Sigmoid colon (tissue), 7 donors: ENCODE measurements around the gene MRPL37. TPM values are rescaled to one million over a fixed set of nuclear protein-coding genes. Genes with fewer than 3 reads are reported as not detected.

Experiments used
- DNase-seq: peaks from one replicate; pipeline ENCODE4 v3.0.0-alpha.2; 2019
- H3K27ac ChIP-seq, 4 donors: fragments of 200-600 bp; sonication (generic); one replicate each; pipeline ENCODE4 v1.5.1; 2016 to 2019; ENCODE audit warnings: mild to moderate bottlenecking in 1 of 4
- H3K27me3 ChIP-seq, 3 donors: fragments of 200-600 bp; sonication (generic); one replicate each; pipeline ENCODE4 v1.5.1; 2019; ENCODE audit warnings: mild to moderate bottlenecking in 1 of 3
- H3K36me3 ChIP-seq, 4 donors: fragments of 200-600 bp; sonication (generic); one replicate each; pipeline ENCODE4 v1.5.1; 2016 to 2019
- H3K4me1 ChIP-seq, 4 donors: fragments of 200-600 bp; sonication (generic); one replicate each; pipeline ENCODE4 v1.5.1; 2017 to 2019
- H3K4me3 ChIP-seq, 4 donors: fragments of 200-600 bp; sonication (generic); one replicate each; pipeline ENCODE4 v1.5.1; 2017 to 2019; ENCODE audit warnings: mild to moderate bottlenecking in 2 of 4, moderate library complexity in 1 of 4
- H3K9me3 ChIP-seq, 4 donors: fragments of 200-600 bp in 3 of 4; sonication (generic) in 3 of 4; one replicate each; pipeline versions ENCODE4 v1.5.1 to v1.6.1; 2013 to 2019
- CTCF ChIP-seq, 4 experiments: fragments of 450-650 bp in 3 of 4; fragments of 200-600 bp in 1 of 4; IDR thresholded peaks; one replicate each; pipeline ENCODE4 v1.5.1; 2016 to 2019; ENCODE audit warnings: antibody characterized with exemption in 4 of 4, mild to moderate bottlenecking in 3 of 4, moderate library complexity in 2 of 4
- EP300 ChIP-seq, 4 donors: sonication (generic); formaldehyde crosslinking; IDR thresholded peaks; one replicate each; pipeline ENCODE4 v1.6.1; 2017; ENCODE audit warnings: antibody characterized with exemption in 4 of 4
- POLR2A ChIP-seq, 2 donors: fragments of 450-650 bp; IDR thresholded peaks; one replicate each; pipeline ENCODE4 v1.6.1; 2016; ENCODE audit warnings: antibody characterized with exemption in 2 of 2, mild to moderate bottlenecking in 2 of 2, moderate library complexity in 2 of 2
- POLR2AphosphoS5 ChIP-seq, 4 donors: sonication (generic); formaldehyde crosslinking; IDR thresholded peaks; one replicate each; pipeline ENCODE4 v1.6.1; 2017; ENCODE audit warnings: antibody characterized with exemption in 4 of 4
- WGBS, 2 donors: extraction: QIAGEN DNeasy Blood & Tissue Kit; methylation state at CpG; one replicate each; pipeline ENCODE4 v1.1.7; 2013; 5-methylcytosine and 5-hydroxymethylcytosine counted together
- intact Hi-C: fragments of 100-400 bp; cut with DNase I; formaldehyde crosslinking; loops from one replicate; pipeline ENCODE4 v1.15.1; 2023
- polyA plus RNA-seq, 3 donors: library from polyadenylated mRNA; stranded (reverse); fragments of 200-250 nt; gene quantifications; one replicate each; pipeline ENCODE4 v1.2.3, GENCODE V29; 2013
- total RNA-seq, 4 donors: library from RNA; depleted of rRNA; stranded (reverse); fragments of >200 nt; gene quantifications; one replicate each; pipeline ENCODE4 v1.1.0, GENCODE V29; 2016
- donor health status: healthy with polysubstance abuse.
- donor health status: Bipolar disorder and iron deficiency.
- donor health status: healthy.

MRPL37 gene
- total and polyA plus RNA-seq, 7 donors, result 40.7 to 80.2 (median 59.2) TPM

- TF ChIP-seq CTCF (IDR thresholded peaks at IDR 0.05), result no peak
- no peak for TF ChIP-seq POLR2A (IDR thresholded peaks at IDR 0.05)
- TF ChIP-seq EP300 (IDR thresholded peaks at IDR 0.05), result no peak
- TF ChIP-seq POLR2AphosphoS5 (IDR thresholded peaks at IDR 0.05), result no peak
- WGBS, 2 donors, result 83 to 92% methylated on average over 6 of the region's 6 CpGs
- no peak overlapping the region for H3K27ac ChIP-seq
These were observed 25.4 kb downstream of the MRPL37 start for GRCh38 chr1:54225378-54225777.

GRCh38 chr1:54225986-54226559, 26.1 kb downstream of the MRPL37 start:
- TF ChIP-seq EP300 (IDR thresholded peaks at IDR 0.05) (no peak), CTCF (IDR thresholded peaks at IDR 0.05) (no peak)
- H3K27ac ChIP-seq, result no peak overlapping the region
- intact Hi-C loops, result no loop called here
- H3K36me3 ChIP-seq, result peaks cover 0 to 24% (median 3%) of the 10 kb centered on the region in 4 donors
- whole genome bisulfite sequencing, 2 donors, result 90 to 92% methylated on average over 20 of the region's 20 CpGs
- no peaks in the 10 kb centered on the region for H3K27me3 ChIP-seq
- no peaks in the 10 kb centered on the region for H3K9me3 ChIP-seq
- no peak for DNase-seq
- H3K4me1 ChIP-seq, result peaks cover 0 to 31% (median 22%) of the 10 kb centered on the region in 4 donors
- H3K4me3 ChIP-seq, result no peak overlapping the region

More at GRCh38 chr1:54225378-54225777, 25.4 kb downstream of the MRPL37 start:
- Histone ChIP-seq H3K36me3 (peaks cover 0 to 24% (median 3%) of the 10 kb centered on the region in 4 donors), H3K4me3 (no peak overlapping the region), H3K27me3 (no peaks in the 10 kb centered on the region), H3K4me1 (peaks cover 0 to 36% (median 28%) of the 10 kb centered on the region in 4 donors), H3K9me3 (no peaks in the 10 kb centered on the region)
- intact Hi-C loops, result no loop called here
- DNase-seq, result no peak

- Histone ChIP-seq H3K27ac (peak overlapping the region in 2 of 4 donors; percentile 2 to 64), H3K36me3 (peaks cover 0 to 24% (median 3%) of the 10 kb centered on the region in 4 donors), H3K9me3 (no peaks in the 10 kb centered on the region), H3K4me3 (no peak overlapping the region), H3K27me3 (no peaks in the 10 kb centered on the region), H3K4me1 (peaks cover 0 to 31% (median 22%) of the 10 kb centered on the region in 4 donors)
- no peak for DNase-seq
- 75% methylated on average over 8 of the region's 8 CpGs for WGBS, 2 donors
- intact Hi-C loops, result no loop called here
- TF ChIP-seq POLR2AphosphoS5 (IDR thresholded peaks at IDR 0.05), result peak in 1 of 4 donors; percentile 5
- TF ChIP-seq POLR2A (IDR thresholded peaks at IDR 0.05), result no peak
These were observed 27.2 kb downstream of the MRPL37 start for GRCh38 chr1:54227091-54227602.

- WGBS, 2 donors, result 69 to 74% methylated on average over 17 of the region's 17 CpGs
- Histone ChIP-seq H3K4me1 (peaks cover 0 to 31% (median 22%) of the 10 kb centered on the region in 4 donors), H3K36me3 (peaks cover 0 to 24% (median 3%) of the 10 kb centered on the region in 4 donors), H3K9me3 (no peaks in the 10 kb centered on the region), H3K4me3 (no peak overlapping the region), H3K27me3 (no peaks in the 10 kb centered on the region), H3K27ac (peak overlapping the region in 2 of 4 donors; percentile 2 to 64)
- no peak for DNase-seq
- TF ChIP-seq POLR2AphosphoS5 (IDR thresholded peaks at IDR 0.05), result no peak
- no peak for TF ChIP-seq CTCF (IDR thresholded peaks at IDR 0.05)
- TF ChIP-seq EP300 (IDR thresholded peaks at IDR 0.05), result no peak
- no peak for TF ChIP-seq POLR2A (IDR thresholded peaks at IDR 0.05)
- intact Hi-C loops, result no loop called here
These were observed 27.9 kb downstream of the MRPL37 start for GRCh38 chr1:54227891-54228310.

DNA sequence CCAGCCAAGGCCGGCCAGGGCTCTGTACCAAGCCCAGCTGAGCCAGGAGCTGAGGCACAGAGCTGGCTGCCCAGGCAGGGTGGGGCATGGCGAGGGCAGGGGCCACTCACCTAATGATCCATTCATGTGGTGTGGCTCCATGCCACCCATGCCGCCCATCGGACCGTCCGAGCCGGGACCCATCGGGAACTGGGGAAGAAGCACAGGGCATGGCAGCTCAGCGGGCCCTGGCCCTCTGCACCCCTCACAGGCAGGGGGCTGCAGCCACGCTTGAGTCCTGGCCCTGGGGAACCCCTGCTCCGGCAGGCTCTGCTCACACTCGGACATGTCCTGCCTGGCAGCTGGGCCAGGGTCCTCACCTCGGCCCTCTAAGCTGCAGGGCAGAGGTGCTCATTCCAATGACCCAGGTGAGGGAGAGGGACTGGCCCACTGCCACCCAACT, 28.7 kb downstream of the MRPL37 start:
- TF ChIP-seq POLR2AphosphoS5 (IDR thresholded peaks at IDR 0.05) (no peak), CTCF (IDR thresholded peaks at IDR 0.05) (no peak), EP300 (IDR thresholded peaks at IDR 0.05) (no peak), POLR2A (IDR thresholded peaks at IDR 0.05) (no peak)

More for the DNA sequence above, 28.7 kb downstream of the MRPL37 start:
- intact Hi-C loops, result no loop called here
- WGBS, 2 donors, result 93 to 95% methylated on average over 13 of the region's 13 CpGs
- Histone ChIP-seq H3K9me3 (no peaks in the 10 kb centered on the region), H3K27me3 (no peaks in the 10 kb centered on the region), H3K36me3 (peaks cover 0 to 24% (median 3%) of the 10 kb centered on the region in 4 donors), H3K4me3 (no peak overlapping the region), H3K4me1 (peaks cover 0 to 31% (median 22%) of the 10 kb centered on the region in 4 donors), H3K27ac (peak overlapping the region in 1 of 4 donors; percentile 36)
- no peak for DNase-seq
